Activated CD8-positive, alpha-beta T cell treated with anti-CD3 and anti-CD28 coated beads for 36 hours (primary cell): ENCODE measurements around the gene METTL25B. TPM values are rescaled to one million over a fixed set of nuclear protein-coding genes. Genes with fewer than 3 reads are reported as not detected.

Source experiments
- ATAC-seq: fragments of 200-7000 bp; cut with Tn5 transposase; one replicate; pipeline ENCODE4 v1.10.0; 2021; ENCODE audit warnings: mild to moderate bottlenecking, moderate library complexity
- CTCF ChIA-PET: fragments of 350-600 bp; sonication (Branson Sonifier 250); formaldehyde crosslinking; loops from one replicate; lab custom pipeline; 2021; ENCODE audit warnings: antibody characterized with exemption; lab: Charles Lee
- POLR2A ChIA-PET: fragments of 350-600 bp; sonication (Branson Sonifier 250); formaldehyde crosslinking; loops from one replicate; lab custom pipeline; 2021; ENCODE audit warnings: antibody characterized with exemption; lab: Charles Lee
- DNase-seq: peaks from one replicate; pipeline ENCODE4 v3.0.0-alpha.2; 2020
- H3K27ac Mint-ChIP-seq: one replicate; pipeline ENCODE4 v1.8.0; 2021; ENCODE audit warnings: mild to moderate bottlenecking, mixed read lengths
- H3K27me3 Mint-ChIP-seq: one replicate; pipeline ENCODE4 v1.8.0; 2021; ENCODE audit warnings: mixed read lengths
- H3K36me3 Mint-ChIP-seq: one replicate; pipeline ENCODE4 v1.8.0; 2021; ENCODE audit warnings: low read depth, mixed read lengths
- H3K4me1 Mint-ChIP-seq: one replicate; pipeline ENCODE4 v1.8.0; 2021; ENCODE audit warnings: low read depth, mixed read lengths
- H3K4me3 Mint-ChIP-seq: one replicate; pipeline ENCODE4 v1.8.0; 2021; ENCODE audit warnings: mild to moderate bottlenecking, moderate library complexity, mixed read lengths
- H3K9me3 Mint-ChIP-seq: one replicate; pipeline ENCODE4 v1.8.0; 2021; ENCODE audit warnings: mixed read lengths
- intact Hi-C: fragments of 100-400 bp; cut with micrococcal nuclease; formaldehyde crosslinking; loops from one replicate; pipeline ENCODE4 v1.10.0; 2022
- total RNA-seq, 2 experiments: library from RNA; stranded (reverse); gene quantifications; one replicate each; pipeline ENCODE4 v1.2.3, GENCODE V29; 2021
- TF ChIP-seq, protein P1 (sequence below): fragments of 200-600 bp; IDR thresholded peaks from one replicate; pipeline ENCODE4 v1.8.0; 2022; ENCODE audit warnings: antibody characterized with exemption, mild to moderate bottlenecking

METTL25B gene
- total RNA-seq, 2 experiments from 2014 or later, result 32.3 to 32.5 TPM

DNA sequence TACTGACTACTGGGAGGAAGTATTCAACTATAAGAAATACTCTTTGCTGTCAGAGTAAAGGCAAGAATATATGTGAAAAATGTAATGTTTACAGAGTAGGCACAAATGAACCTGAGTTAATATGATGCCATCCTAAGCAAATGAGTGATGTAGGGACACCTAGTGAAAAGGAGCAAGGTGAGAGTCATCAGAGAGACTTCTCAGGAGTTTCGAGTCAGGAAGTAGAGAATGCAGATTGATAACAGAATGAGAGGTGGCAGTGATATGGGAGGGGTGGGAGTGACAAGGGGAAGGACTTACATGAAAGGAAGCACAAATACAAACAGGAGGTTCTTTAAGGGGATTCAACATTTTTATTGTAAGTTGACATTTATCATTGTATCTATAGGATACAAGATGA is 49.3 kb downstream of the METTL25B start:
- DNase-seq, result no peak
- ChIA-PET POLR2A (no interaction called here), CTCF (interaction anchor here (2.7 to 4.1 kb wide), 3 partner anchors 51 to 88 kb away, joined by 10 to 28 read pairs (median 18); partner anchors contain the start of gene NTRK1)
- Mint-ChIP-seq H3K27ac (peak overlapping the region; percentile 13), H3K4me3 (no peak overlapping the region), H3K9me3 (no peaks in the 10 kb centered on the region), H3K4me1 (peaks cover 50% of the 10 kb centered on the region), H3K36me3 (peaks cover 36% of the 10 kb centered on the region), H3K27me3 (no peaks in the 10 kb centered on the region)
- no peak for ATAC-seq
- TF ChIP-seq, protein P1, sequence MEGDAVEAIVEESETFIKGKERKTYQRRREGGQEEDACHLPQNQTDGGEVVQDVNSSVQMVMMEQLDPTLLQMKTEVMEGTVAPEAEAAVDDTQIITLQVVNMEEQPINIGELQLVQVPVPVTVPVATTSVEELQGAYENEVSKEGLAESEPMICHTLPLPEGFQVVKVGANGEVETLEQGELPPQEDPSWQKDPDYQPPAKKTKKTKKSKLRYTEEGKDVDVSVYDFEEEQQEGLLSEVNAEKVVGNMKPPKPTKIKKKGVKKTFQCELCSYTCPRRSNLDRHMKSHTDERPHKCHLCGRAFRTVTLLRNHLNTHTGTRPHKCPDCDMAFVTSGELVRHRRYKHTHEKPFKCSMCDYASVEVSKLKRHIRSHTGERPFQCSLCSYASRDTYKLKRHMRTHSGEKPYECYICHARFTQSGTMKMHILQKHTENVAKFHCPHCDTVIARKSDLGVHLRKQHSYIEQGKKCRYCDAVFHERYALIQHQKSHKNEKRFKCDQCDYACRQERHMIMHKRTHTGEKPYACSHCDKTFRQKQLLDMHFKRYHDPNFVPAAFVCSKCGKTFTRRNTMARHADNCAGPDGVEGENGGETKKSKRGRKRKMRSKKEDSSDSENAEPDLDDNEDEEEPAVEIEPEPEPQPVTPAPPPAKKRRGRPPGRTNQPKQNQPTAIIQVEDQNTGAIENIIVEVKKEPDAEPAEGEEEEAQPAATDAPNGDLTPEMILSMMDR, result no peak
- intact Hi-C loops, result no loop called here

DNA sequence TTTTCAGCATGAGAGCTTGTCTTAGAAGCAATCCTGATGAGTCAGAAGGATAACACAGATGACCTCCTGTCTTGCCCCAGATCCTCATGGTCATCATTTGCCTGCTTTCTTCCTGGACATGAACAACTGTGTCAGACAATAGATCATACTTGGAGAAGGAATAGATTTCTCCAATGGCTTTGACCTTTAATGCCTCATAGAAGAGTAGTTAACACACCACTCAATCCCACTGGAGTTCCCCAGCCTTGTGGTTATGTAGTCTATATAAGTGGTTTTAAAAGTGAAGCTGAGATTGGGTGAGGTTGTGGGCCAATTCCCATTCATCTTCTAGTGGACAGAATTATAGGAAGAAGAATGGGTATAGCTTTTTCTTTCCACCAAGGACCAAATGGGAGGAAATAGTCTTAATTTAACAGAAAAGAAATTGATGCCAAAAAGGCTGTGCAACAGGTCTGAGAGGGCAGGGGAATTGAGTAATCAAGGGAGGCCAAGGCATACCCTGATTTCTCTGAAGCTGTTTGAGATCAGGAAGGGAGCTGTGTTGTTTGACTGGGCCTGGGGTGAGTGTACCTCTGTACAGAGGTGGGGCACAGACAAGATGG is 53.4 kb downstream of the METTL25B start:
- H3K4me1 Mint-ChIP-seq, result peaks cover 30% of the 10 kb centered on the region
- DNase-seq (no peak), ATAC-seq (no peak)
- no peaks in the 10 kb centered on the region for H3K27me3 Mint-ChIP-seq
- H3K27ac Mint-ChIP-seq, result no peak overlapping the region
- H3K4me3 Mint-ChIP-seq, result no peak overlapping the region
- ChIA-PET POLR2A (interaction anchor here (1.0 to 2.1 kb wide), 4 partner anchors 9 to 52 kb away, joined by 3 to 15 read pairs (median 10); no protein-coding TSS in a partner anchor), CTCF (interaction anchor here (0.9 to 3.4 kb wide), 6 partner anchors 16 to 92 kb away, joined by 3 to 17 read pairs (median 5); partner anchors contain the start of genes INSRR and NTRK1)
- intact Hi-C loops, result no loop called here
- no peaks in the 10 kb centered on the region for H3K9me3 Mint-ChIP-seq
- TF ChIP-seq, protein P1, result no peak
- H3K36me3 Mint-ChIP-seq, result peaks cover 35% of the 10 kb centered on the region

DNA sequence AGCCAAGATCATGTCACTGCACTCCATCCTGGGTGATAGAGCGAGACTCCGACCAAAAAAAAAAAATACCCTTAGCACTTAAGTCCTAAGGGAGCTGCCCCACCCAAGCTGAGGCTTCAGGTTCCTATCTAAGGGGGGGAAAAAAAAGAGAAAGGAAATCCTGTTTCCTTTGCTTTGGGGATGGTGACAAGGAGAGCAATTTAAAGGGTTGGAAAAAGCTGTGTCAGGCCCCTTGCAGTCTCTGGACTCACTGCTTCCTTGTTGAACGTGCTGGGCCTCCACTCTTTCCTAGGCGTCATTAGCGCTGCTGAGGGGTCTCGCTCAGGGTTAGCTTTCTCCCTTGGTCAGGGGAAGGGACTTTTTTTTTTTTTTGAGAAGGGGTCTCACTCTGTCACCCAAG is 57.2 kb downstream of the METTL25B start:
- no peak overlapping the region for H3K27ac Mint-ChIP-seq
- H3K36me3 Mint-ChIP-seq, result peaks cover 51% of the 10 kb centered on the region

More for the DNA sequence above, 57.2 kb downstream of the METTL25B start:
- no peak overlapping the region for H3K4me3 Mint-ChIP-seq
- CTCF ChIA-PET, result interaction anchor here (1.1 to 3.7 kb wide), 6 partner anchors 11 to 96 kb away, joined by 4 to 19 read pairs (median 8); partner anchors contain the start of gene NTRK1
- ATAC-seq (no peak), DNase-seq (no peak)
- peaks cover 15% of the 10 kb centered on the region for H3K4me1 Mint-ChIP-seq
- intact Hi-C loops, result no loop called here
- H3K9me3 Mint-ChIP-seq, result no peaks in the 10 kb centered on the region
- H3K27me3 Mint-ChIP-seq, result no peaks in the 10 kb centered on the region
- TF ChIP-seq, protein P1, result no peak
- POLR2A ChIA-PET, result interaction anchor here (1.3 kb wide), 1 partner anchor 16 kb away, joined by 5 read pairs; no protein-coding TSS in a partner anchor

Other genes starting within 250 kb of the METTL25B start
- 10 to 100 TPM; 35.3 to 35.8 TPM for gene MEF2D, start 227.7 kb upstream of the METTL25B start, total RNA-seq
- 10 to 100 TPM; 14.4 to 14.9 TPM for gene IQGAP3, start 155.9 kb upstream of the METTL25B start, total RNA-seq
- 10 to 100 TPM; 19.8 to 20.2 TPM for gene TTC24, start 148.7 kb upstream of the METTL25B start, total RNA-seq
- gene NAXE, start 136.7 kb upstream of the METTL25B start, total RNA-seq, result 10 to 100 TPM; 65.4 to 68.6 TPM
- gene GPATCH4, start 127.0 kb upstream of the METTL25B start, total RNA-seq, result 10 to 100 TPM; 50.7 to 51.0 TPM
- gene HAPLN2, start 109.1 kb upstream of the METTL25B start, total RNA-seq, result not detected
- not detected for gene BCAN, start 86.4 kb upstream of the METTL25B start, total RNA-seq
- gene NES, start 51.1 kb upstream of the METTL25B start, total RNA-seq, result not detected
- gene CRABP2, start 22.9 kb upstream of the METTL25B start, total RNA-seq, result under 1 TPM; 0.78 to 0.90 TPM
- 10 to 100 TPM; 40.6 to 44.5 TPM for gene ISG20L2, start 297 bp downstream of the METTL25B start, total RNA-seq
- 10 to 100 TPM; 84.2 to 93.6 TPM for gene MRPL24, start 12.6 kb downstream of the METTL25B start, total RNA-seq
- gene HDGF, start 23.2 kb downstream of the METTL25B start, total RNA-seq, result 100 to 1,000 TPM; 232 to 235 TPM
- 10 to 100 TPM; 69.8 to 70.6 TPM for gene PRCC, start 39.1 kb downstream of the METTL25B start, total RNA-seq
- gene SH2D2A, start 88.4 kb downstream of the METTL25B start, total RNA-seq, result 100 to 1,000 TPM; 297 to 315 TPM
- under 1 TPM; 0.47 to 0.54 TPM for gene INSRR, start 130.6 kb downstream of the METTL25B start, total RNA-seq
- 10 to 100 TPM; 23.5 to 25.9 TPM for gene NTRK1, start 132.4 kb downstream of the METTL25B start, total RNA-seq
- gene PEAR1, start 165.2 kb downstream of the METTL25B start, total RNA-seq, result under 1 TPM in 1 of 2 experiments, not detected in 1; 0.07 TPM
- gene LRRC71, start 192.2 kb downstream of the METTL25B start, total RNA-seq, result not detected